Cerebellar nuclear complex (tissue), 1 donor: ENCODE data around the gene SPEF2.
"Not testable (repeated sequence)": the region's sequence is repeated elsewhere in the genome, so short reads cannot be mapped to it uniquely, and the experiment has no call there.

Experiments
- DNase-seq, 2 experiments: peaks; one replicate each; lab custom pipeline; 2025; lab: John Stamatoyannopoulos, UW

Gene SPEF2

DNA sequence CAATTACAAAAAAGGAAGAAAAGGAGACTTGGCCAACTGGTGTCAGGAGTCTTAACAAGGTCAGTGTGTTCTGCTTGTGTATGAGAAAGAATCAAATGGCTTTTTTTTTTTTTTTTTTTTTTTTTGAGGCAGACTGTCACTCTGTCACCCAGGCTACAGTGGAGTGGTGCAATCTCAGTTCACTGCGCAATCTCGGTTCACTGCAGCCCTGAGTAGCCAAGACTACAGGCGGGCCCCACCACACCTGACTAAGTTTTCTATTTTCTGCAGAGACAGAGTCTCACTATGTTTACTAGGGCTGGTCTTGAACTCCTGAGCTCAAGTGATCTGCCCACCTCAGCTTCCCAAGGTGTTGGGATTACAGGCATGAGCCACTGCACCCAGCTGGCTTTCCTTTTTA is 236.0 kb downstream of the SPEF2 start:
- DNase-seq = no peak

DNA sequence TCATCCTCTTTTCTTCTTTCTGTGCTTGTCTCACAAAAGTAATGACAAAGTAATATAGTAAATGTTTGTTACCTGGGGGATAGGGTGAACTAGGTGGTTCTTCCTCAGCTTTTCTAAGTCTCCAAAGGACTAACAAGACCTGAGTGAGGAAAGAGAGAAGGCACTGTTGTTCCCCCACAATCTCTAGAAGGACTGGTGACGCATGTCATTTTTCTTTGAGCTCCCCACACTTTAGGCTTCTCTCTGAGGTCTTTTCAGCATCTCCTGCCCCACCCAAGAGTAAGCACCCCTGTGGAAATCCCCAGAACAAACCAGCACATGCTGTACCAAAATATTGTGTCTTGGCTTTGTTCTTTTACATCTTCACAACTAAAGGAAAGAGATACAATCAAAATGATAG is 236.6 kb downstream of the SPEF2 start:
- DNase-seq = no peak

DNA sequence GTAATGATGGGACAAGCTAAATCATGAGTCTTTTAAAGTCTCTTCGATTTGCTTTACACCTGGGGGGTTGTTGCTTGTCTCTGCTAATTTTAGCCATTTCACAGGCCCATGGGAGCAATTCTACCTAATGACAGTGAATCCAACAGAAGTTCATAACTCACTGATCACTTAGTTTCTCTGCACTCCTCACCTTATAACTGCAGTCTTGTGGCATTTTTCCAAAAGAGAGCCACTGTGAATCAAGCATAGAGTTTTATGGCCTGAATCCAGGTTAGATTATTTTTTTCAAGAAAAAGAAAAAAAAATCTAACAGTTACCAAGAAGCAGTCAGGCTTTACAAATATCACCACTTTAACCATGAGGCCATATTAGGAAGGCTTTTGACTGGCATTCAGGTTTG is 237.5 kb downstream of the SPEF2 start:
- DNase-seq = no peak

DNA sequence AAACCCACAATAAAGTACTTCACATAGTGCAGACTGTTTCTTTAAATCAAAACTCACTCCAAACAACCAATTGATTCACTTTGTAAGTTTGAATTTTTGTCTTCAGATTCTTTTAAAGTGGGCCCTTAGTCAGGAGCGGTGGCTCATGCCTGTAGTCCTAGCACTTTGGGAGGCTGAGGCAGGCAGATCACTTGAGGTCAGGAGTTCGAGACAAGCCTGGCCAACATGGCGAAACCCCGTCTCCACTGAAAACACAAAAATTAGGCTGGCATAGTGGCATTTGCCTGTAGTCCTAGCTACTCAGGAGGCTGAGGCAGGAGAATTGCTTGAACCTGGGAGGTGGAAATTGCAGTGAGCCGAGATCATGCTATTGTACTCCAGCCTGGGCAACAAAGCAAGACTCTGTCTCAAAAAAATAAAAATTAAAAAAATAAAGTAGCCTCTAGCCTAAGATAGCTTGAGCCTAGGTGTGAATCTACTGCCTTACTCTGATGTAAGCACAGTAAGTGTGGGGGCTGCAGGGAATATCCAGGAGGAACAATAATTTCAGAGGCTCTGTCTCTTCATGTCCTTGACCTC is 238.6 kb downstream of the SPEF2 start:
- DNase-seq = not testable (repeated sequence)

DNA sequence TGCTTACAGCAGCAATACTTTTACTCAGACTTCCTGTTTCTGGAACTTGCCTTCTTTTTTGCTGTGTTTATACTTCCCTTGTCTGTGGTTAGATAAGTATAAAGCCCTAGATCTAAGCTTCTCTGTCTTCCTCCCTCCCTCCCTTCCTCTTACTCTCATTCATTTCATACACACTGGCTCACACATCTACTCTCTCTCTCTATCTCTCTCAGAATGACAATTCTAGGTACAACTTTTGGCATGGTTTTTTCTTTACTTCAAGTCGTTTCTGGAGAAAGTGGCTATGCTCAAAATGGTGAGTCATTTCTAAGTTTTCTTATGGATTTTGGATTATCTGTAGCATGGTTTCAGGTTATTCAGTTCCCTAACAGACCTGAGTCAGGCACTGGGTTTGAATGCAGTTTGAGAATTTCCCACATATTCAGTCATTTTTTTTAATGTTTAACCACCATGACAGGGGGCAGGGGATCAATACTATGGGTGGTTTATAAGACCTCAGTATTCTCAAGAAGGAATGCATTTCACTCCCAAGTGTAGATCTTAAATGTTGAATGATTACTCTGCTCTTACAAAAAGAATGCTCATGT is 239.2 kb downstream of the SPEF2 start, which contains the start of gene IL7R:
Gene IL7R (plus strand): TSS at position 127 of the 587 bp plus-strand sequence. CDS start 87 bp downstream, at position 214.
- no peak for DNase-seq

DNA sequence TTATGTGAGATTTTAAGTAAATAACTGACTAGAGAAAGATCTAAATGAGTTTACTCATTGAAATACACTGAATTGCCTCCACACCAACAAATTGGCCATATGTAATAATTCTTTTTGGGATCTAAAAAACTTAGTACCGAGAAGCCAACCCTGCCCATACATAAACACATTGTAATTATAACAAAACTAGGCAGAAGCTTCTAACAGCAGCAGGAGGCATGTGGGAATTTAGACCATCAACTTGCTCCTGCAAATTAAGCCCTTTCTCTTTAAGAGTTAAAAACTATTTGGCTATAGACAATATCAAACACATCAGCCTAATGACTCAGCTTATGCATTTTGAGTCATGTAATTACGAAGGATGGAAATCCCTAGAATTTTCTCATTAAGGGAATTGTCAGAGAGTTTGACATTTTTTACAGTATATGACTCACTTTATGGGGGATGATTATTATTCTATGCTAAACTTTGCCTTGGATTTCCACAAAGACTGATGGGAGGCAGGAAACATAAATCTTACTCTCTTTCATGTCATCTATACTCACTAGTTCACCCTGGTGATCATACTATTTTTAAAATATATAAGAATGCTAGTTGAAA is 240.0 kb downstream of the SPEF2 start:
- DNase-seq = no peak

DNA sequence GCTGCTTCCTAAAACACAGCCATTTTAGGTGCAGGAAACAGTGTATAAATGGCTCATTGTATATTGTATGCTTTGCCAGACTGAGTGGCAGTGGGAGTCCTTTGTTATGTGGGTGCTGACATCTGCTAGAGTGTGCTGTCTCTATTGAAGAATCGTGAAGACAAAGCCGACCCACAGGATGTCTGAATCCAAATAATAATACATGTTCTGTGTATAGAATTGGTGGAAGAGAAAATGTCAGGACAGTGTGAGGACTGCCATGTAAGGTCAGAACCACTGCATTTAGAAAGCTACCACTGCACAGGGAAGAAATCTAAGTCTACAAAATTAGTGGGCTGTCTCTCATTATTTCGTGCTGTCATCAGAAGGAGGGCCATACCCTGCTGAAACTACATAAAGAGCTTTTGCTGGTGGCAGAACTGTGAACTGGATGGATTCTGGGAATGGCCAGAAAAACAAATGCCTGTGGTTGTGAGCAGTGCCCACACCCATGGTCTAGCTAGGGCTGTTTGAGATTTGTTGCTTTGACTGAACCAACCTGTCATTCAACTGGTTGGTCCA is 241.5 kb downstream of the SPEF2 start:
- DNase-seq = no peak

DNA sequence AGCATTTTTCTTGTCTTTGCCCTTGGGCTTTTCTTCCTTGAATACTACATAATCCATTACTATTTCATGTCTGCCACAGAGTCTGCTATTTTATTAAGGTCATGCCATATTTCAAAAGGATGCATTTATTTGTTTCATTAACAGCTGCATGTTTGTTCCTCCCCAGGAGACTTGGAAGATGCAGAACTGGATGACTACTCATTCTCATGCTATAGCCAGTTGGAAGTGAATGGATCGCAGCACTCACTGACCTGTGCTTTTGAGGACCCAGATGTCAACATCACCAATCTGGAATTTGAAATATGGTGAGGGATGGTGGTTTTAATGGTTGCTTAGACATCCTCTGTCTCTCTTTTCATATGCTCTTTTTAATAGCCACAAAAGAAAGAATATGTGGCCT is 243.0 kb downstream of the SPEF2 start:
- DNase-seq = no peak

DNA sequence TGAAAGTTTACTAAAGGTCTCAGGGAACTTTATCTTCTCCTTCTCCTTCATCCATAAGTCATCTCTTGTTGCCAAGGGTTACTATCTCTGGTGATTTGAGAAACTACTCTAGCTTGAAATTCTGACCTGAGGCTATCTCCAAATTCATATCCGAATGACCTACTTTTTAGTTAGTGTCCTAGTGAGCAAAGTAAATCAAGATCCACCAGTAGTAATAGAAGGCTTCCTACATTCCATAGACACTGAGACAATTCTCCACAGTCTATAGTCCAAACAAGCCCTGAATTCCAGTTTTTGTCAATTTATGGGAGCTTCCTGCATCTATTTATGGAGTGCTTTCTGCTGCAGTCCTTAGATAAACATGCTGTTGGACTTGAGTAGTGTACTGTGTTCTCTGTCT is 244.1 kb downstream of the SPEF2 start:
- no peak for DNase-seq

DNA sequence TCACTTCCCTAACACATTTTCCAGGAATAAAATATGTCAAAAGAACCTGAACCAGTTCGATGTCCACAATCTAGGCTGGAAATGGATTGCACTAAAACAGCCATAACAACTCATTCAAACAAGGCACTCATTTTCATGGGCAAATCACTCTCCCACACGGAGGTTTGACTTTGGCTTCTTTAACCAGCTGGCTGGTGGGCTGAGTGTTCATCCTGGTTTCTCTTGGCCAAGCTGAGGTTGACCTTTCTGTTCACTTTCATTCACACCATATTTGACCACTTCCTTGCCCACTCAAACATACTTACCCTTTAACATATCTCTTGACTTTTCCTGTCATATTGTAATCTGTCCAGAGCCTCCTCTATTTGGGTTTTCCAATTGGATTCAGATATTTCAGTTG is 244.5 kb downstream of the SPEF2 start:
- no peak for DNase-seq

DNA sequence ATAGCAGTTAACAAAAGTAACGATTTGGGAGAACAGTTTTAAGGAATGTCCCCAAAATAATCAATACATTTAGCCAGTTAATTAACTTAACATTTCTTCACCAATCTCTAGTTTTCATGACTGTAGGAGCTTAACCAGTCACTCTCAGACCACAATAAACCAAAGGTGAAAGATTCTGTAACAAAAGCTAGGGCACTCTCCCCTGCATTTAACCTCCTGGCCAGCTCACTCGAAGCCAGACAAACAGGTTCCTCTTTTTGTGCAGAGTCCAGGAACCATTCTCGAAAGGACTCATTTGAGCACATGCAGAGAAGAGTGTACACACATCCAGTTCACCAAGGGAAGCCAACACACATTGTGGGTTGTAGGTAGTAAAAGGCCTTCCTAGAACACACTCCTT is 245.5 kb downstream of the SPEF2 start:
- no peak for DNase-seq
